NCI-H2227 treated with DMSO at 0.1 percent for 48 hours (cell line): ENCODE data around the gene GPRIN2.

ENCODE experiments used
- DNase-seq: peaks from one replicate; lab custom pipeline; 2025; lab: John Stamatoyannopoulos, UW

GPRIN2 gene

DNA sequence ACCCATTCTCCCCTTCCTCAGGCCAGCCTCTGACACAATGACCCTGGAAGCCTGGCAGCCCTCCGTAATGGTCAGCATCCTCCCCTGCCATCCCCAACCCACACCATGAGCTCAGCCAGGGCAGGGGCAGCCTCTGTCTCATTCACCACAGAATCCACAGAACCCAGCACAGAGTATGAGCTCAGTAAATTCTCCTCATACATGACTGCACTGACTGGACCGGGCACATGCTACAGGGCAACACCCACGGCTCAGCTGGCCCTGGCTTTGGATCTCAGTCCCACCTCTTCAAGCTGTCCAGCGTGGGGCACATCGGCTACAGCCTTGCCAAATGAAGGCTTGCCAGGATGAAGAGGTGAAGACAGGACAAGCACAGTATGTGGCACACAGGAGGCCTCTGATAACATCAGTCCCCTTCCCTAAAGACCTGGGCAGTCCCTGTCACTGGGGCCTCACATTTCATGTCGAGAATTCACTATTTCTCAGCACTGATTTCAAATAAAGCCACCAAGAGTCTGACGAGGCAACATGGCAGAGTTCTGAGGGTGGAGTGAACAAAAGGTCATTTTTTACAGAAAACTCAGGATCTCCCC is 7.9 kb downstream of the GPRIN2 start:
- no peak for DNase-seq

- DNase-seq: no peak
Measured at GRCh38 chr10:46547541-46548497, 8.6 kb downstream of the GPRIN2 start.

- no peak for DNase-seq
Measured at GRCh38 chr10:46546591-46547540, 9.6 kb downstream of the GPRIN2 start.

DNA sequence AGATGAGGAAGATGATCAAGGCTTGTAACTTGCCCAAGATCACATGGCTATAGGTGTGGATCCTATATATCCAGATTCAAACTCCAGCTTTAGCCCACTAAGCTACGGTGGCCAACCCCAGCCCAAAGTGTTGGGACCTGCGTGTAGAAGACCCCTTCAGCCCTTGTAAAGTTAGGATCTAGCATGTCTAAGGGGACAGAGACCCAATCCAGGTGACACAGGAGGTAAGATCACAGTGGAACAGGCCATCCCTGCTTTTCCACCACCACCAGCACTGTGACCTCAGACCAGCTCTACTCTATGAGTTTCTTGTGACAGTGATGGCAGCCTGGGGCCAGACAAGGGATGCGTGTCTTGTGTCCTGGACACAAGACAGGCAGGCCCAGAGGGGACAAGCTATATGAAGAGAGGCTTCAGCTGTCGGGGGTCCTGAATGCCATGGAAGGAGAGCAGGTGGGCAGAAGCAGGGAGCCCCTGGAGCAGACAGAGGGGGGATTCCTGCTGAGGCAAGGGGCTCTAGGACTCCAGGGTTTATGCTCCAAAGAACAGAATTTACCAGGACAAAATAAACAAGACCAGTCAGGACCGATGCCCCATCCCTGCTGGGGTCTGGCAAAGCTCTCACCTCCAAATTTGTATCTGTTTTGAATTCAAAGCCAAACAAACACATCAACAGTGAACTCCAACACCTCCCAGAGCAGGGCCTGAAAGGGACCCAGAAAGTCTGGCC is 10.4 kb downstream of the GPRIN2 start:
- no peak for DNase-seq

GRCh38 chr10:46544989-46545791 is 11.3 kb downstream of the GPRIN2 start:
- DNase-seq: no peak

GRCh38 chr10:46543466-46544377 is 12.7 kb downstream of the GPRIN2 start:
- DNase-seq: no peak

DNA sequence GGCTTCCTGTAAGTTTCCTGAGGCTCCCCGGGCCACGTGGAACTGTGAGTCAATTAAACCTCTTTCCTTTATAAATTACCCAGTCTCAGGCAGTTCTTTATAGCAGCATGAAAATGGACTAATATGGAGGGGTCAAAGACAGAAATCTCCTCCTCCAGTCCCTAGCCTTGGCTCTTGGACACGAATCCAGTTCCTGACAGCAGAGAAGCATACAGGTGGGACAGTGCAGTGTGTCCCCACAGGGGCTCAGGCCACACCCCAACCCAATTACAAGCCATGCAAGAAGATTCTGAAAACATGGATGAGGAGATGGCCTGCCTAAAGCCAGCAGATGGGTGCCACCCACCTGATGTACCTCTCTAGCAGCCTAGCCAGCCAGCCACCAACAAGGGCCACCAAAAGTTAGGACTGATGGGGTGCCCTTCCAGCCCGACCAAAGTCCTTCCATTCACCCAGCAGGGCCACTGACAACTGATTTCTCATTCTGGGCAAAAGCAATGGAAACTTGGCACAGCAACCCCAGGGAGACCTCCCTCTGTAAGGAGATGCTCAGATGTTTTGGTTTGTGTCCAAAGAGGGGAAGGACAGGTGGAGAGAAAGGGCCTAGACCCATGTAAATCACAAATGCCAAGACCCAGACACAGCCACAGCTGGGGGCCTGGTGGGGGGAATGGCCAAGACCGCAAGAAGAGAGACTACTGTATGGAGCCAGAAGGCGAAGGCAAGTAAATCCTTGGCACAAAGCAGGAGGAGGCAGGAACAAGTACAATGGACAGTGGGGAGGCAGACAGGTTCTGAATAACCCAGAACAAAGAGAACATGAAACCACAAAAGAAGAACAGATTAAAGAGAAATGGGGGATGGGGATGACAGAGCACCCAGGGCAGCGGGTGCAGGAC is 13.6 kb downstream of the GPRIN2 start:
- no peak for DNase-seq

DNA sequence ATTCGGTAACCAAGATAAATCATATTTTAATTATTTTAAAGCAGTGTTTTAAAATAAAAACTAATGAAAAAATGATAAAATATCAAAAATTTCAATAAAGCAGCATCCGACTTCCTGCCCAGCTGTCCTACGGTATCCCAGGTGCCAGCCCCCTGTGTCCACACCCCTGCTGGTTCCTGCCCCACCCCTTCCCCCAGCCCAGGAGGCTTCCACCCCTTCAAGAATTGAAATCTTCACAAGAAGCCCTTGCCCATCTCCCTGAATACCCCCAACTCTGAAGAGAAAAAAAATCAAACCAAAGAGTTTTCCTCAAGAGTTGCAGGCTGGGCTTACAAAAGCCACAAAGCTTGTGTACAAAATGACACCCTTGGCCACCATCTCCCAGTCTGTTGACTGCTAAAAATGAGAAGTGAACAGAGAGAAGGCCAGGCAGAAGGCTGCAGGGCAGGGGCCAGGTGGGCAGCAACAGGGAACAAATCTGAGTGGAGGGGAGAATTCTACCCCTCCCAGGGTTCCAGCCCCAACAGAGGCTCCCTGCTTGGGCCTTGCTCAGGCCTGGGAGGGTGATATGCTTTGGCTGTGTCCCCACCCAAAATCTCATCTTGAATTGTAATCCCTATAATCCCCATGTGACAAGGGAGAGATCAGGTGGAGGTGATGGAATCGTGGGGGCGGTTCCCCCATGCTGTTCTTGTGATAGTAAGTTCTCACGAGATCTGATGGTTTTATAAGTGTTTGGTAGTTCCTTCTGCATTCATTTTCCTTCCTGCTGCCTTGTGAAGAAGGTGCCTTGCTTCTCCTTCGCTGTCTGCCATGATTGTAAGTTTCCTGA is 14.5 kb downstream of the GPRIN2 start:
- no peak for DNase-seq

GRCh38 chr10:46541017-46541661 is 15.3 kb downstream of the GPRIN2 start:
- DNase-seq: peak; percentile 2

DNA sequence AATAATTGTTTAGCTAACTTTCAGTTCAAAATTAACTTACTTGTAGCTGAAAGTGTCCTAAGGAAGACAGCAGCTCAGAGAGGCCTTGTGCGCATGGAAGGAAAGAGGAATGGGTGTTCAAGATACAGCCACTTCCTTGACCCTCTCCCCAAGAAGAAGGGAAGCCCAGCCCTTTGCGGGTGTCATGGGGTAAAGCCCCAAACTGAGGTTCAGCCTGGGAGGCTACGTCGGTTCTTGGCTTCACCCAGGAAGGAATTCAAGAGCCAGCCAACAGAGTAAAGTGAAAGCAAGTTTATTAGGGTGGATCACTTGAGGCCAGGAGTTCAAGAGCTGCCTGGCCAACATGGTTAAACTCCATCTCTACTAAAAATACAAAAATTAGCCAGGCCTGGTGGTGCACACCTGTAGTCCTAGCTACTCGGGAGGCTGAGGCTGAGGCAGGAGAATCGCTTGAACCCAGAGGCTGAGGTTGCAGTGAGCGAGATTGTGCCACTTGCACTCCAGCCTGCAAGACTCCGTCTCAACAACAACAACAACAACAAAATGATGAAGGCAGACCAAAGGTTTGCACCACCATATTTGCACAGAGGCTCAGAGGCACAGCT is 15.9 kb downstream of the GPRIN2 start:
- no peak for DNase-seq

DNA sequence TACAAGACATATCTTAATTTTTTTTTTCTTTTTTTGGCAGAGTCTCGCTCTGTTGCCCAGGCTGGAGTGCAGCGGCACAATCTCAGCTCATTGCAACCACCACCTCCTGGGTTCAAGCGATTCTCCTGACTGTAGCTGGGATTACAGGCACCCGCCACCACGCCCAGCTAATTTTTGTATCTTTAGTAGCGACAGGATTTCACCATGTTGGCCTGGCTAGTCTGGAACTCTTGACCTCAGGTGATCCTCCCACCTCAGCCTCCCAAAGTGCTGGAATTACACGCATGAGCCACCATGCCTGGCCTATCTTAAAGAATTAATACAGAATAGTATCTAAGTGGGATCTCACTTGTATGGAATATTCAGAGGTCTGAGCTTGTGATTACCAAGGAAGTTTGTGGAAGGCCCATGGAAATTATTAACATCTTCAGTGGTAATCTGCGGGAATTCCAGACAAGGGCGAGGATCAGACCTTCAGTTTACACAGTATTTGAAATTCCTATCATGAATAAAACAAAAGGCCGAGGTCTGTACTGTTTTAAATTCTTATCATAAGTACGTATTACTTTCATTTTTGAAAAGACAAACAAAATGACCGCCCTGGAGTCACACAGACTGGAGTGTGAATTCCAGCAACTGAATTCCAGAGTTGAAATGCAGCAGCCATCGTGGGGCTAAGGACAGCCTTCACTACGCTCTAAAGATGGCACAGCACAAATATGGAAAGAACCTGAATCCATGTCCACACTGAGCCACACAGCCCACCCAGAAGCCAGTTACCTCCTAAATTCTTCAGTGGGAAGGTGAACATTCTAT is 16.7 kb downstream of the GPRIN2 start:
- no peak for DNase-seq

- DNase-seq: no peak
Measured at GRCh38 chr10:46538717-46539426, 17.6 kb downstream of the GPRIN2 start.

DNA sequence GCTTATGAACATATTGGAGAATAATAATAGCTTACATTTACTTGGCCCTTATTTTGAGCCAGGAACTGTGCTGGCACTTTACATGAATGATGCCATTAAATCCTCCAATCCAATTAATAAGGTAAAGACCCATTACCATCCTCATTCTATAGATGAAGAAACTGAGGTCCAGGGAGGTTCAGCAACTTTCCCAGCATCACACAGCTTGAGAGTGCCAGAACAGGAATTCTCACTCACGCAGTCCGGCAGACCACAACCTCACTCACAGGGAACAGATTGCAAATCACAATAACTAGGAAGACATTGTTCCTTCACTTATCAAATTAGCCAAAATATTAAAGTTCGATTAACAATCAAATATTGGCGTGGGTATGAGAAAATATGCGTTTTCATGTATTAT is 18.3 kb downstream of the GPRIN2 start:
- no peak for DNase-seq

DNA sequence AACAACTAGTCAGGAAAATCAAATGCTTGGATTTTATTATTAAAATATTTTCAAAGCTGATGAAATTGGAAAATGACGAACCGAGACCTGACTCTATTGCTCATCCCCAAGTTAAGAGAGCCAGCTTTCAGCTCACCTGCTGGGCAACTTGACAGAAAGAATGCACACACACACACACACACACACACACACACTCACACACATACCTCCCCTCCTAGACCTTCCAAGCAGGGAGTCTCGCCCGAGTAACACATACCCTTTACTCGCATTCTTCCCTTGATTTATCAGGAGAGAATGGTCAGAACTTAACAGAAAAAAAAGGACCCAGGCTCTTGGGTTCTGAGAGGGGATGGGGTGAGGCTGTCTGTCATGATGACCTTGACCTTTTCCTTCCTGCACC is 19.1 kb downstream of the GPRIN2 start:
- DNase-seq: no peak

- DNase-seq: no peak
Measured at GRCh38 chr10:46536781-46537180, 19.7 kb downstream of the GPRIN2 start.
